Loucy (cell line): ENCODE results near the gene ATXN2L.

Experiments used
- EZH2phosphoT487 ChIP-seq: fragments of 200-600 bp; IDR thresholded peaks from 2 replicates; pipeline ENCODE4 v1.6.1; 2018; ENCODE audit warnings: antibody characterized with exemption, mild to moderate bottlenecking, moderate library complexity, borderline replicate concordance
- TF ChIP-seq, protein P1 (sequence below): fragments of 200-600 bp; sonication (generic); conservative IDR thresholded peaks from 2 replicates; pipeline ENCODE4 v1.5.1; 2014; ENCODE audit warnings: mild to moderate bottlenecking, antibody characterized with exemption, low read length

DNA sequence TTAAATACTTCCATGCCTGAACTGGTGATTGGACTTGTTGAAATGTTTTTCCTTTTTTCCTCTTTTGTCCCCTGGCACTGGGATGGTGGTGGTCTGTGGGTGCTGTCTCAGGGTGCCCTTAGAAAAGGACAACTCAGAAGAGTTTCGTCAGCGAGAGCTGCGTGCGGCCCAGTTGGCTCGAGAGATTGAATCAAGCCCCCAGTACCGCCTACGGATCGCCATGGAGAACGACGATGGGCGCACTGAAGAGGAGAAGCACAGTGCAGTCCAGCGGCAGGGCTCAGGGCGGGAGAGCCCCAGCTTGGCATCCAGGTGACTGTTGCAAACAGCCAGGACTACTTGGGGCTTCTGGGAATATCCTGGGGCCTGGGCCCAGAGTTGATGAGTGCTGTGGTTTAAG lies 6.9 kb downstream of the ATXN2L start:
- TF ChIP-seq, protein P1, sequence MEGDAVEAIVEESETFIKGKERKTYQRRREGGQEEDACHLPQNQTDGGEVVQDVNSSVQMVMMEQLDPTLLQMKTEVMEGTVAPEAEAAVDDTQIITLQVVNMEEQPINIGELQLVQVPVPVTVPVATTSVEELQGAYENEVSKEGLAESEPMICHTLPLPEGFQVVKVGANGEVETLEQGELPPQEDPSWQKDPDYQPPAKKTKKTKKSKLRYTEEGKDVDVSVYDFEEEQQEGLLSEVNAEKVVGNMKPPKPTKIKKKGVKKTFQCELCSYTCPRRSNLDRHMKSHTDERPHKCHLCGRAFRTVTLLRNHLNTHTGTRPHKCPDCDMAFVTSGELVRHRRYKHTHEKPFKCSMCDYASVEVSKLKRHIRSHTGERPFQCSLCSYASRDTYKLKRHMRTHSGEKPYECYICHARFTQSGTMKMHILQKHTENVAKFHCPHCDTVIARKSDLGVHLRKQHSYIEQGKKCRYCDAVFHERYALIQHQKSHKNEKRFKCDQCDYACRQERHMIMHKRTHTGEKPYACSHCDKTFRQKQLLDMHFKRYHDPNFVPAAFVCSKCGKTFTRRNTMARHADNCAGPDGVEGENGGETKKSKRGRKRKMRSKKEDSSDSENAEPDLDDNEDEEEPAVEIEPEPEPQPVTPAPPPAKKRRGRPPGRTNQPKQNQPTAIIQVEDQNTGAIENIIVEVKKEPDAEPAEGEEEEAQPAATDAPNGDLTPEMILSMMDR, result no peak
- TF ChIP-seq EZH2phosphoT487, result no peak
